SH-SY5Y (cell line): ENCODE measurements around the gene HTRA2.

Experiments used
- GATA2 ChIP-seq: IDR thresholded peaks from 2 replicates; pipeline ENCODE4 v1.6.1; 2011; ENCODE audit warnings: mild to moderate bottlenecking, low read depth, low read length
- GATA3 ChIP-seq: IDR thresholded peaks from 2 replicates; pipeline ENCODE4 v1.6.1; 2011; ENCODE audit warnings: low read depth, mild to moderate bottlenecking, low read length, moderate library complexity

- TF ChIP-seq GATA2, result no peak
- no peak for TF ChIP-seq GATA3
These were observed 3.8 kb upstream of the HTRA2 start, which contains the start of gene DQX1 for GRCh38 chr2:74525717-74526648.
